ENCODE data around the gene OXA1L. TPM values are rescaled to one million over a fixed set of nuclear protein-coding genes. Genes with fewer than 3 reads are reported as not detected.

OXA1L gene
- total and polyA plus RNA-seq, 2 of the 13 experiments (the other 11 are each of a cell fraction or from before 2014, with no cell fraction given) = 230 to 589 TPM

GRCh38 chr14:22766457-22767322 lies at the start of gene OXA1L (continued):
- TF ChIP-seq, protein P1, sequence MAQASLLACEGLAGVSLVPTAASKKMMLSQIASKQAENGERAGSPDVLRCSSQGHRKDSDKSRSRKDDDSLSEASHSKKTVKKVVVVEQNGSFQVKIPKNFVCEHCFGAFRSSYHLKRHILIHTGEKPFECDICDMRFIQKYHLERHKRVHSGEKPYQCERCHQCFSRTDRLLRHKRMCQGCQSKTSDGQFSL (CRISPR knock-in tag; IDR thresholded peaks at IDR 0.05) = no peak
- TF ChIP-seq ZBTB40 (IDR thresholded peaks at IDR 0.05) (no peak), ZBTB40 (CRISPR knock-in tag; IDR thresholded peaks at IDR 0.05) (peak; percentile 95), CCDC6 (CRISPR knock-in tag; IDR thresholded peaks at IDR 0.05) (peak; percentile 90), PRMT3 (CRISPR knock-in tag; IDR thresholded peaks at IDR 0.05; ENCODE audit: borderline replicate concordance, low read depth) (0 out of 2 replicates have a peak, but pooled peaks have one; percentile 50), ZNF44 (CRISPR knock-in tag; IDR thresholded peaks at IDR 0.05) (peak; percentile 98), ZNF207 (IDR thresholded peaks at IDR 0.05; ENCODE audit: borderline replicate concordance) (no peak), SIX4 (CRISPR knock-in tag; IDR thresholded peaks at IDR 0.05) (peak; percentile 55), ZNF550 (CRISPR knock-in tag; IDR thresholded peaks at IDR 0.05; ENCODE audit: borderline replicate concordance) (peak; percentile 61; the same call in 1 of the 2 replicates), ZNF652 (CRISPR knock-in tag; IDR thresholded peaks at IDR 0.05; ENCODE audit: borderline replicate concordance, low read depth) (peak; percentile 58; the same call in 1 of the 2 replicates), CREBL2 (CRISPR knock-in tag; IDR thresholded peaks at IDR 0.05; ENCODE audit: borderline replicate concordance) (peak; percentile 92; the same call in 1 of the 2 replicates), ZSCAN22 (CRISPR knock-in tag; IDR thresholded peaks at IDR 0.05) (no peak; the same call in 1 of the 2 replicates), PHB2 (IDR thresholded peaks at IDR 0.05; ENCODE audit: partially characterized antibody) (no peak)
- TF ChIP-seq, protein P2, sequence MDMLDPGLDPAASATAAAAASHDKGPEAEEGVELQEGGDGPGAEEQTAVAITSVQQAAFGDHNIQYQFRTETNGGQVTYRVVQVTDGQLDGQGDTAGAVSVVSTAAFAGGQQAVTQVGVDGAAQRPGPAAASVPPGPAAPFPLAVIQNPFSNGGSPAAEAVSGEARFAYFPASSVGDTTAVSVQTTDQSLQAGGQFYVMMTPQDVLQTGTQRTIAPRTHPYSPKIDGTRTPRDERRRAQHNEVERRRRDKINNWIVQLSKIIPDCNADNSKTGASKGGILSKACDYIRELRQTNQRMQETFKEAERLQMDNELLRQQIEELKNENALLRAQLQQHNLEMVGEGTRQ (IDR thresholded peaks at IDR 0.05; ENCODE audit: low read depth, low read length) = peak; percentile 57
- TF ChIP-seq, protein P2 (CRISPR knock-in tag; IDR thresholded peaks at IDR 0.05; ENCODE audit: borderline replicate concordance) = peak; percentile 84
- TF ChIP-seq, protein P3, sequence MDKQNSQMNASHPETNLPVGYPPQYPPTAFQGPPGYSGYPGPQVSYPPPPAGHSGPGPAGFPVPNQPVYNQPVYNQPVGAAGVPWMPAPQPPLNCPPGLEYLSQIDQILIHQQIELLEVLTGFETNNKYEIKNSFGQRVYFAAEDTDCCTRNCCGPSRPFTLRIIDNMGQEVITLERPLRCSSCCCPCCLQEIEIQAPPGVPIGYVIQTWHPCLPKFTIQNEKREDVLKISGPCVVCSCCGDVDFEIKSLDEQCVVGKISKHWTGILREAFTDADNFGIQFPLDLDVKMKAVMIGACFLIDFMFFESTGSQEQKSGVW (CRISPR knock-in tag; IDR thresholded peaks at IDR 0.05; ENCODE audit: borderline replicate concordance) = 0 out of 2 replicates have a peak, but pooled peaks have one; percentile 86

All from HepG2 (cell line).